Left renal pelvis (tissue), 4 donors: Measurements from ENCODE around the gene QRICH2. TPM values are rescaled to one million over a fixed set of nuclear protein-coding genes. Genes with fewer than 3 reads are reported as not detected.

Experiments used
- DNase-seq, 4 donors: peaks; one replicate each; pipeline ENCODE4 v3.0.0-alpha.2; 2013; ENCODE audit warnings: low read depth in 4 of 4, low spot score in 3 of 4
- polyA plus RNA-seq, 4 donors: library from polyadenylated mRNA; unstranded; fragments of 120-200 nt; gene quantifications; one replicate each; pipeline ENCODE4 v1.2.1, GENCODE V29; 2013; ENCODE audit not compliant: insufficient read length in 4 of 4

The QRICH2 gene
- polyA plus RNA-seq, 4 donors: 4.0 to 11.8 (median 4.9) TPM

DNA sequence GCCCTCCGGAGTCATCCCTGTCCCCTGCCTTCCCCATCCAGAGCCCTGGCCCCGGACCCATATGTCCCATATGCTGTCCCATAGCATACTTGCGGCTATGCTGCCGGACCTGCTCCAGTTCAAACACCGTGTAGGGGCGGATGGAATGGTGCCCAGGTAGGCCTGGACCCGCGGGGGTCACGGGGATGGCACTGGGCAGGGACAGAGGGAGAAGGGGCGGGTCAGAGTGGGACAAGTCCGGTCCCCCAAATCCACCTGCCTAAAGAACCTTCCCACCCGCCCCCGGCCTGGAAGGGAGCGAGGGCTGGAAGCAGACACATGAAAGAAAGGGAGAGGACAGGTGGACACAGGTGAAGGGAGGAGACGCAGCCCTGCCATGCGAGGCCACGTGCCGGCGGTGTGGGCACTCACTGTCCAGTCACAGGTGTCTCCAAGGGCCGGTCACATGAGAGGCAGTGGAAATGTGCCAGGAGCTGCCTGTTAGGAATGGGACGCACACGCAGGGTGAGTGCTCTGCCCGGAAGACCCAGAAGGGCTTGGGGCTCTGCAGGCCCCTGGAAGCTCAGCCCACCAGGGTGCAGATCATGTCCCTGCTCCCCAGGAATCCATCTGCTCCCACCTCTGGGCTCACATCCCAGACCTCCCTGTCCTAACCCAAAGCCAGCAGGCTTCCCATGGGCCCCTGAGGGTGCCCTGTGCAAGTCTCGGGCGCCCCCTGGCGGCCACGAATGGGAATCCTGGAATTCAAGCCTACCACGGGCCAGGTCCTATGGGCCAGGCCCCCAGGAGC is 28.9 kb downstream of the QRICH2 start:
- DNase-seq: no peak

DNA sequence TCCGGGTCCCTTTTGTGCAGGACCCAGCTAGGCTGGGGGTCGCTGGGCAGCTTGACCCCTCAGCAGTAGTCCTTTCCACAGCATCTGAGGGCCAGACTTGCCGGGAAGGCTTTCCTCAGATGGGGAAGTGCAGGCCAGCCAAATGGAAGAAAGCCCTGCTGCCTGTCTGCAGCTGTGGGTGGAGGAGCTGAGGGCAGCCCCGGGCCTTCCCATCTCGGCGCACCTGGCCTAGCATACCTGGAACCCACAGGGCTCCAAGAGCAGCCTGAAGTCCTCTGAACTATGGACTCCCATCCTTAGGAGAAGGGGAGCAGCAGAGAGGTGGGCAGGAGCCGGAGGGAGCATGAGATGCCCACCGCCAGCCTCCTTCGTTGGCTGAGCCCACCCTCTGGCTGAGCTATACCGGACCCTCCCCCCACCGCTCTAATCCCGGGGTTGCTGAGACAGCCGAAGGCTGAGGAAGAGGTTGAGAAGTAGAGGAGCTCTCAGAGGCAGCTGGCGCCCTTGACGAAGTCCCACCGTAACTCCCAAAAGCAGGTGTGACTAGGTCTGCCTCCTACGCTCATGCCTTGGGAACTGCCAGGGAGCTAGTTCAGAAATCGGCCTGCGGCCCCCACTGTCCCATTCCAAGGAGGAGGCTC is 29.7 kb downstream of the QRICH2 start:
- no peak for DNase-seq

DNA sequence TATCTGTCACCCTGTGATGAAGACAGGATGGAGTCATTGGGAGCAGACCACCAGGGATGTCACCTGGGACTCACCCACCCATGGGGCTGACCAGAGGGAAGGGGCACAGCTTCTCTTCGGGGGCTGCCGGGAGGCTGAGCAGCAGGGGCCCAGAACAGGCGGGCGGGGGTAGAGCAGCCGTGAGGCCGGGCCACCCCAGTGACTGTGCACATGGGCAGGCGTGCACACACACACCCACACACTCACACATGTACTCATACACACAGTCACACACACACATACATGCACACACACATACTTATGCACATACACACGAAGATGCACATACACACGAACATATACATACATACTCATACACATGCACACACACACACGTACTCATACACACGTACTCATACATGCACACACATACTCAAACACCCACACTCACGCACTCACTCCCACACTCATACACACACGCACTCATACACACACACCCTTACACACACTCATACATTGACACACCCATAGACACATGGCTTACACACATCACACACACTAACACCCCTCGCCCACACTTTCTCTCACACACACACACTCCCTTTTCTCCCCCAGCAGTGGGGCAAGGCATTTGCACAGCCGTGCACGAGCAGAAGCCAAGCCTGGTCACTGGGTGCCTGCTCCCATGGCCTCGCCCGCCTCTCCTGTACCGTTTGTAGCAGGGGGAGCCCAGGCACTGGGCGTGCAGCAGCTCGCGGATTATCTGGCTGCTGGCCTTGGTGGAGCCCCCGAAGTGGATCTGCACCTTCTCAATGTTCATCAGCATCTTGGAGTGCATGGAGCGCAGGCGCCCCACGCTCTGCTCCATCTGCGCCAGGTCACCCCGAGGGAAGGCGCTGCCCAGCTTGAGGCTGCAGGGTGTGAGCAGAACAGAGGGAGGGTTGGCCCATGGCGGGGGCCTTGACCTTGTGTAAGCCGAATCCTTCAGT is 30.5 kb downstream of the QRICH2 start:
- no peak for DNase-seq

DNA sequence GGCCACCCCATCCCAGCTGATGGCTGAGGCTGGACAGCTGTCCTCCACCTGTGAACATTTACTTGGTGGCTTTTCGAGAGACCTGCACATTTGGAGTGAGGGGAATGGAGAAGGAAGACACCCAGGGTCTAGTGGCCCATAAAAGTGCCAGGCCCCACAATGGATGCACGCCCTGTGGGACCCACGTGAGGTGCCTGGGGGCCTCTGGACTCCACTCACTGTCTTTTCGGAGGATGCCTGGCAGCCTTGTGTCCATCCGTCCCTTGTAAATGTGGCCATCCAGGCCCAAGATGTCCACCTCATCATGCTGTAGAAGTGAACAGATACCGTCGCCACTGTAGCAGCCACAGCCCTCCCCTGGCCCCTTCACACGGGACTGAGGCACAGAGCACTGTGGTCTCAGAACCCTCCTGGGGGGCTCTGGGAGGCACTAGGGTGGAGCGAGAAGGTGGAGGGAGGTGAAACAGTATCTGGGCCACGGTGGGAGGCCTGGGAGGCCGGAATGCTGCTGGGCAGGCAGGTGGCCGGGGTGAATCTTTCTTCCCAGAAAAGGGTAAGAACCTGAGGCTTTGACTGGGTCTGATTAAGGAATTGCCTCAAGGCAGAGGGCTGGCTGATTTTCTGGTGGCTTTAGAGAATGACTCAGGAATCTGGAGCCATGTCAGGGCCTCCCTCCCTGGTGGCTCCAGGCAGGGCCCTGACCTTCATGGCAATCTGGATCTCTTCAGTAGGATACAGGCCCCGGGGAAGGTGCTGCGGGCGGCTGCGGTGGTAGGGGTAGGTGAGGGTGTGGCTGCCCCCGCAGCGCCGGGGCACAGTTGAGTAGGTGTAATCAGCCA is 31.4 kb downstream of the QRICH2 start:
- DNase-seq: no peak

DNA sequence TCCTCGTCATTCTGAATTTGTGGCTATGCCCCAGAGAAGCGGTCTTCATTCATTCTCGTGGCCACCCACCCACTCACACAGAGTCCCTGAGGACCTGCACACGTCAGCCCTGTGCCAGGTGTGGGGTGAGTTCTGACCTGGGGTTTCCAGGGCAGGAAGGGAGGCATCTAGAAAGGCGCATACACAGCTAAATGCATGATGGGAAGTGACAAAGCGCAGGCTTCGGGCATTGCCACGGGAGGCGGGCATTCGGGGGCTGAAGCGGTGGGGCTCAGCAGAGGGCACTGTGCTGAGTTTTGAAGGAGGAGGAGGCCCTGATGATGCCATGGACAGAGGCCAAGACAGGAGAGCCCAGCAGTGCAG is 32.0 kb downstream of the QRICH2 start:
- no peak for DNase-seq

DNA sequence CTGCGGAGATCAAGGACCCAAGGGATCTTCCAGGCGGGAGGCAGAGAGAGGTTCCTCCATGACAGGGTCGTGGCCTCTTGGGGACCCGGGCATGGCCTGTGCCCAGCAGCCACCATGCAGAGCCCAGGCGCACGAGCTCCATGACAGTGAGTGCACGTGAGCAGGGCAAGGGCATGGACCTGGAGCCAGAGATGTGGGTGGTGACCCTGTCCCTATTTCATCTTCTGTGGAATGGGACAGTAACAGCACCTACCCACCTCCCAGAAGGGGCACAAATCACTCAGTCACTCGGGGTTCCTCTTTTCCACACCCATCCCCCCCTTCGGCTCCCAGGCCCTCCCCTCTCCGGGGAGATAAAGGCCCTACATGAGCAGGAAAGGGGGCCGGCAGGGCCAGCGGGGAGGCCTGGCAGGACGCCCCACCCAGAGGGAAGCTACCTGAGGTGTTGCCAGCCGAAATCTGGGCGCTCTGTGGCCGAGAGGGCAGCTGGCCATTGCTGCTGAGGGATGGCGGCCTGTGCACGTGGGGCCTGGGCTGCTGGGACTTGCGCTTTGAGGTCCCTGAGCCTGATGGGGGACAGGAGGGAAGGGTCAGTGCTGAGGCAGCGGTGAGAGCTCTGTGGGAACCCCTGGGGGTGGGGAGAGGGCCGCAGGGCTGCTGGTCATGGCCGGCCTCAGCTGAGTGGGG is 32.6 kb downstream of the QRICH2 start:
- no peak for DNase-seq

DNA sequence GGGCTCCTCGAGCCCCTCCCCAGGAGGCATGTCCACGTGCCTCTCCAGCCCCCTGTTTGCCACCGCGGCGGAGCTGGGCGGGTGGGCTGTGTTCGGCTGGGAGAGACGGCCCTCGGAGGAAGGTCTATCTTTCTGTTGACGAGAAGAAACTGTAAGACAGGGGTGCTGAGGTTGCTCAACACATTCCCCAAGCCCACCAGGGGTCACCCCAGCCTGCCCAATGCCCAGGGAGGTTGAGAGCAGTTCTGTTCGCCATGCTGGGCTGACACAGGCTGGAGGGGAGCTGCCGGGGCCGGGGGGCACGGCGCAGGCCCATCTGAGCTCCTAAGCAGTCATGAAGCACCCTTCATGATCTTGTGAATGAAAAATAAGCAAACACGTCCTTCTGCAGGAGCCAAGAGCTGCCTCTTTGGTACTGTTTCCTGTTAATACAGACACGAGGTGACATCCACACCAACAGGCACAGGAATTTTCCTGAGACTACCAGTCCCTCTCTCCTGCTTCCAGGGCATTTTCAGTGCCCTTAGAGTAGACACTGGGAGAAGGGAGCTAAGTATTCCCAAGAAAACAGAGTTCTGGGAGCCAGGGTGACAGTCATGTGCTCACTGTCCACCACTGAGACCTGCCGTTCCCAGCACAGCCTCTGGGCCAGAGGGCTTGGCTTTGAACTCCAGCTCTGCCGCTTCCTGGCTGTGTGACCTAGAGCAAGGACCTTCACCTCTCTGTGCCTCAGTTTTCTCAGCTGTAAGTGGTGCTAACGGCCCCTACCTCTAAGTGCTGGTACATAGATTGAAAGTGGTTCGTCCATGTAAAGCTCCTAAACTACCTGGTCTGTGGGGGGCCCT is 33.7 kb downstream of the QRICH2 start:
- no peak for DNase-seq

DNA sequence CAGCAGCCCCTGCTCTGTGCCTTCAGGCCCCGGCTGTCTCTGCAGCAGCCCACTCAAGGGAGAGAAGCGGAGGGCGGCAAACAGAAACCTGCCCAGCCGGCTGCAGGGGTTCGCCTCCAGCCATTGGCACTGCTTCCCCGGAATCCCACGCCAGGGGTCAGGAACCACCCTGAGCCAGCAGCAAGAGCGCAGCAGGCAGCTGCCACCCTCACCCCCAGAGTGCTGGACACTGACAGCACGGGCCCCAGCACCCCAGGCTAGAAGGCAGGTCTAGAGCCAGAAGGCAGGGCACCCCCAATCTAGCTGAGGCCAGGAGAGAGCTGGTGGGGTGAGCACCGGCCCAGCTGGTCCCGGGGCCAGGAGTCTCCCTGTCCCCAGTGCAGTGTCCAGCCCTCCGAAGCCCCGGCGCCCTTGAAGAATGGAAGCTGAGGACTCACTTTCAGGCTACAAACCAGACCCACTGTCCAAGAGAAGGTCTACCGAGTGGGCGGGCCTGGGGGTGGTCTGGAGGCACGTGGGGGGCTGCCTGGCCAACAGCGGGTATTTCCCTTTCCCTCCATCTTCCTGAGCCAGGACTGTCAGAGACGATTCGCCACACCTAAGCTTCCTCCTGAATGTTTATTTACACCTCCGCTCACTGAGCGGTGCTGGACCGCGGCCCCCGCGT is 34.5 kb downstream of the QRICH2 start:
- DNase-seq: no peak

DNA sequence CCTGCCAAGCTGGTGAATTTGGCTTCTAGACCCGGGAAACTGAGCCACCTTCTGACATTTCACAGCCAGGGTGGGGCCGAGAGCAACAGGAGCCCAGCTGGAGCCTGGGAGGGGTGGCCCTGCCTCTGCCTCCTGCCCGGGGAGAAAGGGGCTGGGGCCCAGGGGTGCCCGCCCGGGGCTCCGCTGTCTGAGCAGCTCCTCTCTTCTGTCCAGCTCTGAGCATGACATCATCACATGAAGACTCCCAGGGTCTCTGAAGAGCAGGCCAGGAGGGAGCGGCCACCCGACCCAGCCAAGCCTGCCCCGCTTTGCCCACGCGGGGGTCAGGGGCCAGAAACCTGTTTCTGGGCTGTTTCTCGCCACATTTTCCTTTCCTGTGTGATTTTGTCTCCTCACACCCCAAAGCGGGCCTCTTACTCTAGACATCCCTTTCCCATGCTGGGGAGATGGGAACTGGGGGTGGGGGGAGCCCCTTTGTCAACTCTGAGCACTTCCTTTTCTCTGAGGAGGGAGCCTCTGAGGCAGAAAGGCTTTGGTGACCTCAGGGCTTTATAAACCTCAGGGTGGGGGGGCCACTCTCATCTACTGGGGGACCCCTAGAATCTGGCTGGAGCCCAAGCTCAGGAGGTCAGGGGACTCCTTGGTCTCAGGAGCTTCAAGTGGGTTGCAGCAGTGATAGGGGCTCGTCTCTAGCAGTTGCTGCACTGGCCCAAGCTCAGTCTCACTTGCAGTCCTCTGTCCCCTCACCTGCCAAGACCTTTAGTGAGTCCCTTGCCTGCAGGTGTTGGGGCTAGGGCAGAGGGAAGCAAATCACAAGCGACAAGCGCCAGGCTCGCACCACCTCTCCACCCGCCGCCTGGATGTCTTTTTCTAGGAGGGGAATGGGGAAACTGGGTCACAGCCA is 35.3 kb downstream of the QRICH2 start:
- no peak for DNase-seq

DNA sequence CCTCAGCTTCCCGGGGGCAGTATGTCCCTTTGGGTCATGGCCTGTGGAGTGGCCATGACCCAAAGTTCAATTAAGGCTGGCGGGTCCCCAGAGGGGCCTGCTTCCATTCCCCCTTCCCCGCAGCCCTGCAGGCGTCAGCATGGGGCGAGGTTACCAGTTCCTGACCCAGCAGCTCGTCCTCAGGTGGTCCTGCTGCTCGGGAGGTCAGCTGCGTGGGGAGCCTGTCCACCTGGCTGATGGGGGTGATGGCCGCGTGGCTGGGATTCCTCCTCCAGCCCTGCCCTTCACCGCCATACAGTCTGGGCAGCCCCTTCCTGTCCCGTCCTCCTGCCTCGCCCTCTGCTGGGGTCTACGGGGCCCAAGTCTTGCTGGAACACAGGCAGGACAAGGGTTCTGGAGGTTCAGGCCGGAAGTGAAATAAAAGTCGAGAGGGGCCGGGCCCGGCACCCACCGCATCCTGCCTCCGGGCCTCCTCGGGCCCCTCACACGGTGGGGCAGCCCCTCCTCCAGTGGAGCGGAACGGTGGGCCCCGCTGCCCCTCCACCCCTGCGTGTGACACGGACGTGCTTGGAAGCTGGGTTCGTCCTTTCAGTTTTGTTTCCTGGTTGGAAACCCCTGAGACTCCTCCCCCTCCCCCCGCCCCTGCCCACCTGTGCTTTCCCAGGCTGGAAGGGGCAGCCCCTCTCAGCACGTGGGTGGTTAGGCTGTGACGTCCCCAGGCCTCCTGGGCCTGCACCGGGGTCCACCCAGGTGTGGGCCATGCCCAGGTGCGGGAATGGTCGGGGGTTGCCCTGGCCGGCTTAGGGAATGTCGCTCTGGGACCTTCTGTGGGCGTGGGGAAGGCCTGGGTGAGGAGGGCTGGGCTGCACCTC is 36.2 kb downstream of the QRICH2 start:
- no peak for DNase-seq

DNA sequence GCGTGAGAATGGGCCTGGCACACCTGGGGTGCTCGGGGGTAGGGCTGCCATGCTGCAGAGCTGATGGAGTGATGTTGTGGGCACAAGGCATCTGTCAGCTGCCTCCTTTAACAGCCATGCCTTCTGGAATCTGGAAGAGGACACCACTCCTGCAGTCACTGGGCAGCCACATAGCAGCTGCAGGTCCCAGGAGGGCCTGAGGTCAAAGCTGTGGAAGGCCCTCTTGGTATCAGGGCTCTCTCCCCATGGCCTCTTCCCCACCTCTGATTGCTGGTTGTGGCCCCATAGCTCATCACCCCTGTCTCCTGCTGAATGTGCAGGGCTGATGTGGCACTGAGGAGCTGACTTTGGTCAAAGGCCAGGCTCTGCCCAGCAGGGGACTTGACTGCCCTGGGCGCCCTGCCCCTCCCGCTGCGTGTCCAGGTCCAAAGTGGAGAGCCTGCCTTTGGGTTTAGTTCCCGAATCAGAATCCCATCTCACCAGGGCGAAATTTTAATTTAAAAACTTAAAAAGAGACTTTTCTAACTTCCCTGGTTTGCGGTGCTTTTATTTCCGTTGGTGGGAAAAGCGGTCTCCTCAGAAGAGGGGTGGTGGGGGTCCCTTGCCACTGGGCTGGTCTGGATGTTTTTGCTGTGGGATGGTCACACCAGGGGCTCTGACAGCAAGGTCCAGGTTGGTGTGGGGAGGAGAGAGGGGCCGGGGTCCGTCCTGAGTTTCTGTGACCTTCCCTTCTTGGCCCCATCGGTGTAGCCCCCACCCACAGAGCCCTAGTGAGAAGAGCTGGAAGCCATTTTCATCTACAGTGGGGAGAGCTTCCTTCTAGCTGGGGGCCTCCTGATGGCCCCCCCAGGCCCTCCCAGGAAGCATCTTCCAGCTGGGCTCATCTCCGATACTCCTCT is 37.1 kb downstream of the QRICH2 start:
- no peak for DNase-seq

DNA sequence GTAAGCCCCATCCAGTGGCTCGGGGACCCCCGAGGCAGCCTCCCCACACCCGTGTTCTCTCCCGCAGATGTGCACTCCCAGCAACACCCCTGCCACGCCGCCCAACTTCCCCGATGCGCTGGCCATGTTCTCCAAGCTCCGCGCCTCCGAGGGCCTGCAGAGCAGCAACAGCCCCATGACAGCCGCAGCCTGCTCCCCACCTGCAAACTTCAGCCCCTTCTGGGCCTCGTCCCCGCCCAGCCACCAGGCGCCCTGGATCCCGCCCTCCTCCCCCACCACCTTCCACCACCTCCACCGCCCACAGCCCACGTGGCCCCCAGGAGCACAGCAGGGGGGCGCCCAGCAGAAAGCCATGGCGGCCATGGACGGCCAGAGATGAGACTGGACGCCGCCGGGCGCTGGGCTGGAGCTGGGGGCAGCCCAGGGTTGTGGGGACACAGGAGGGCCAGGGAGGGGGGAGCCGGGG is 37.9 kb downstream of the QRICH2 start:
- no peak for DNase-seq

DNA sequence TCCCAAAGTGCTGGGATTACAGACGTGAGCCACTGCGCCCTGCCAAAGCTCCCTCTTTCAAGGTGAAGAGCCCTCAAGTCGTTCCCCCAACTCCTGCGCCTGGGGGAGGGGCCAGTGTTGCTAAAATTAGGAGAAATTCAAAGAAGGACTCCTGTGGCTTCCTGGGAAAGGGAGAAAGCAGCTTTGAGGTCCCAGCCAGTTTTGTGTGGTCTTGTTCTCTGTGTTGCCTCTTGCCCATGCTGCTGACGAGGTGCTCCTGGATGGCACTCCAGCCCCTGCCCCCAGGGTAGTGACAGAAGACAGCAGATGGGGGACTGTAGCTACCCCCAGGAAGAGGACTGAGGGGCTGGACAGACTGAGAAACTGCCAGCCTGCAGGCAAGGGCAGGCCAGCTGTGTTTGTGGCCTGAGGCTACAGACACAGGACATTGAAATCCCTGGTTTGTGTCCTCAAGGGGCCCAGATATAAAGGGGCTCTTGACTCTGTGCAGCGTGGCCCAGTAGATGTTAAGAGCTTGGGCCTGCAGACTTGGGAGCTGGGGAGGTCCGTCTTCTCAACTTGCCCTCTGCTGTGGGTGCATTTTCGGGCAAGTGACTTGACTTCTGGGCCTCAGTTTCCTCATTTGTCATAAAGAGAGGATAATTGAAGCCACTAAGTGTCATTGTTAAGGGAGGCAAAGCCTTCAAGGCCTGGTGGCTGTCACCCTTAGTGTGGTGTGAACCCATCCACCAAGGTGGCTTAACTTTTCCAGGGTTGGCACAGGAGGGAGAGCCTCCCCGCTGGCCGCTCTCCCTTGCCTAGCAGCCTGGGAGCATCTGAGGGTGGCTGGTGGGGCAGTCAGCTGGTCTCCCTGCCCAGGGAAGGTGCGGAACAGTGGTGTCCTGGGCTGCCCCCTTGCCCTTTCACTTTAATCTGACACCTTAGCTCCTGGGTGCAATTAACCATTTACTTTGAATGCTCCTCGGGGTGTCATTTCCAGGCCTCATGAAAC is 38.8 kb downstream of the QRICH2 start:
- no peak for DNase-seq
